AG10803 (cell line): Measurements from ENCODE around the gene TSACC.

Source experiments
- DNase-seq: peaks from one replicate; pipeline ENCODE4 v3.0.0; 2010; ENCODE audit warnings: low read depth
- H3K4me3 ChIP-seq: 2 replicates; pipeline ENCODE4 v1.5.1; 2011; ENCODE audit warnings: mild to moderate bottlenecking, low read length, control low read depth
- CTCF ChIP-seq: conservative IDR thresholded peaks from 2 replicates; pipeline ENCODE4 v1.5.1; 2011; ENCODE audit warnings: mild to moderate bottlenecking, low read length, control low read depth, inconsistent platforms

The TSACC gene

GRCh38 chr1:156298852-156299357, 39.4 kb upstream of the TSACC start, which contains the start of gene VHLL:
Gene VHLL, minus strand, starts transcription at chr1:156299307. Its CDS starts 118 bp downstream, at chr1:156299189.
- no peak within 1 kb of the TSS for H3K4me3 ChIP-seq
- no peak for DNase-seq
- no peak for TF ChIP-seq CTCF

- no peak for TF ChIP-seq CTCF
- DNase-seq = no peak
- no peak overlapping the region for H3K4me3 ChIP-seq
These were observed 35.1 kb upstream of the TSACC start for GRCh38 chr1:156303241-156303640.

- no peak for TF ChIP-seq CTCF
- H3K4me3 ChIP-seq = no peak overlapping the region
- DNase-seq = no peak
These were observed 33.1 kb upstream of the TSACC start for GRCh38 chr1:156305215-156305614.

GRCh38 chr1:156308078-156308477, 30.2 kb upstream of the TSACC start:
- H3K4me3 ChIP-seq = no peak overlapping the region
- peak; percentile 40 for DNase-seq
- TF ChIP-seq CTCF = no peak

GRCh38 chr1:156310962-156311361, 27.4 kb upstream of the TSACC start:
- no peak overlapping the region for H3K4me3 ChIP-seq
- TF ChIP-seq CTCF = no peak
- DNase-seq = peak; percentile 68

GRCh38 chr1:156316909-156317308, 21.4 kb upstream of the TSACC start:
- H3K4me3 ChIP-seq = no peak overlapping the region
- TF ChIP-seq CTCF = no peak
- DNase-seq = no peak

GRCh38 chr1:156319664-156320063, 18.7 kb upstream of the TSACC start:
- peak; percentile 38 for DNase-seq
- TF ChIP-seq CTCF = peak; percentile 63
- no peak overlapping the region for H3K4me3 ChIP-seq
